GM04503 (cell line): ENCODE results near the gene SLC16A8.

Experiments used
- DNase-seq: peaks from one replicate; pipeline ENCODE4 v3.0.0-alpha.2; 2012; ENCODE audit warnings: low read depth

Gene SLC16A8

GRCh38 chr22:38028344-38029130 lies 55.4 kb downstream of the SLC16A8 start:
- no peak for DNase-seq
